OCI-M2 (cell line): ENCODE measurements around the gene DHX16.
A peak's percentile ranks its signal among the peaks of the same experiment; 100 is the strongest.

Experiments used
- DNase-seq: peaks from one replicate; lab custom pipeline; 2025; ENCODE audit not compliant: unreplicated experiment; lab: John Stamatoyannopoulos, UW

The DHX16 gene

GRCh38 chr6:30641048-30641447, 31.8 kb downstream of the DHX16 start:
- DNase-seq: no peak

GRCh38 chr6:30640481-30640880, 32.3 kb downstream of the DHX16 start:
- DNase-seq: no peak

GRCh38 chr6:30635834-30636233, 37.0 kb downstream of the DHX16 start:
- no peak for DNase-seq

- DNase-seq: no peak
Observed at GRCh38 chr6:30626484-30627366, 46.1 kb downstream of the DHX16 start, which contains the start of gene ATAT1. Gene ATAT1, plus strand, starts transcription at chr6:30626874.

GRCh38 chr6:30625511-30625910, 47.3 kb downstream of the DHX16 start:
- no peak for DNase-seq

- DNase-seq: no peak
Observed at GRCh38 chr6:30619561-30619960, 53.2 kb downstream of the DHX16 start.

- DNase-seq: no peak
Observed at GRCh38 chr6:30618270-30618797, 54.5 kb downstream of the DHX16 start.

GRCh38 chr6:30617565-30618269, 55.1 kb downstream of the DHX16 start, which contains the start of gene MRPS18B:
Gene MRPS18B, plus strand, starts transcription at chr6:30617840. Its CDS starts 26 bp downstream, at chr6:30617866.
- DNase-seq: no peak

GRCh38 chr6:30616811-30617564, 55.8 kb downstream of the DHX16 start, which contains the start of gene PPP1R10:
Gene PPP1R10, minus strand, starts transcription at chr6:30617243. Its CDS starts 7,299 bp downstream, at chr6:30609944.
- DNase-seq: peak; percentile 99

- DNase-seq: no peak
Observed at GRCh38 chr6:30615958-30616810, 56.6 kb downstream of the DHX16 start.

- DNase-seq: no peak
Observed at GRCh38 chr6:30615219-30615957, 57.4 kb downstream of the DHX16 start.

- DNase-seq: peak; percentile 72
Observed at GRCh38 chr6:30614843-30615218, 58.0 kb downstream of the DHX16 start.

GRCh38 chr6:30614044-30614842, 58.6 kb downstream of the DHX16 start:
- no peak for DNase-seq

- DNase-seq: no peak
Observed at GRCh38 chr6:30613251-30614043, 59.4 kb downstream of the DHX16 start.

GRCh38 chr6:30612687-30613248, 60.0 kb downstream of the DHX16 start:
- no peak for DNase-seq

GRCh38 chr6:30612213-30612612, 60.6 kb downstream of the DHX16 start:
- no peak for DNase-seq

GRCh38 chr6:30611856-30612194, 61.0 kb downstream of the DHX16 start:
- DNase-seq: no peak
